Activated CD8-positive, alpha-beta memory T cell treated with anti-CD3 and anti-CD28 coated beads, Interleukin-2, amount 50 U/mL, for 48 hours (primary cell): Measurements from ENCODE around the gene JMJD1C.
A peak's percentile ranks its signal among the peaks of the same experiment; 100 is the strongest.
"Not testable (repeated sequence)": the region's sequence is repeated elsewhere in the genome, so short reads cannot be mapped to it uniquely, and the experiment has no call there.

Source experiments
- DNase-seq: peaks from one replicate; pipeline ENCODE4 v3.0.0-alpha.2; 2020

Gene JMJD1C, protein sequence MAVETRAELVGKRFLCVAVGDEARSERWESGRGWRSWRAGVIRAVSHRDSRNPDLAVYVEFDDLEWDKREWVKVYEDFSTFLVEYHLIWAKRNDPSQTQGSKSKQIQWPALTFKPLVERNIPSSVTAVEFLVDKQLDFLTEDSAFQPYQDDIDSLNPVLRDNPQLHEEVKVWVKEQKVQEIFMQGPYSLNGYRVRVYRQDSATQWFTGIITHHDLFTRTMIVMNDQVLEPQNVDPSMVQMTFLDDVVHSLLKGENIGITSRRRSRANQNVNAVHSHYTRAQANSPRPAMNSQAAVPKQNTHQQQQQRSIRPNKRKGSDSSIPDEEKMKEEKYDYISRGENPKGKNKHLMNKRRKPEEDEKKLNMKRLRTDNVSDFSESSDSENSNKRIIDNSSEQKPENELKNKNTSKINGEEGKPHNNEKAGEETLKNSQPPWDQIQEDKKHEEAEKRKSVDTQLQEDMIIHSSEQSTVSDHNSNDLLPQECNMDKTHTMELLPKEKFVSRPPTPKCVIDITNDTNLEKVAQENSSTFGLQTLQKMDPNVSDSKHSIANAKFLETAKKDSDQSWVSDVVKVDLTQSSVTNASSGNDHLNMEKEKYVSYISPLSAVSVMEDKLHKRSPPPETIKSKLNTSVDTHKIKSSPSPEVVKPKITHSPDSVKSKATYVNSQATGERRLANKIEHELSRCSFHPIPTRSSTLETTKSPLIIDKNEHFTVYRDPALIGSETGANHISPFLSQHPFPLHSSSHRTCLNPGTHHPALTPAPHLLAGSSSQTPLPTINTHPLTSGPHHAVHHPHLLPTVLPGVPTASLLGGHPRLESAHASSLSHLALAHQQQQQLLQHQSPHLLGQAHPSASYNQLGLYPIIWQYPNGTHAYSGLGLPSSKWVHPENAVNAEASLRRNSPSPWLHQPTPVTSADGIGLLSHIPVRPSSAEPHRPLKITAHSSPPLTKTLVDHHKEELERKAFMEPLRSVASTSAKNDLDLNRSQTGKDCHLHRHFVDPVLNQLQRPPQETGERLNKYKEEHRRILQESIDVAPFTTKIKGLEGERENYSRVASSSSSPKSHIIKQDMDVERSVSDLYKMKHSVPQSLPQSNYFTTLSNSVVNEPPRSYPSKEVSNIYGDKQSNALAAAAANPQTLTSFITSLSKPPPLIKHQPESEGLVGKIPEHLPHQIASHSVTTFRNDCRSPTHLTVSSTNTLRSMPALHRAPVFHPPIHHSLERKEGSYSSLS (N-terminal part only)

DNA sequence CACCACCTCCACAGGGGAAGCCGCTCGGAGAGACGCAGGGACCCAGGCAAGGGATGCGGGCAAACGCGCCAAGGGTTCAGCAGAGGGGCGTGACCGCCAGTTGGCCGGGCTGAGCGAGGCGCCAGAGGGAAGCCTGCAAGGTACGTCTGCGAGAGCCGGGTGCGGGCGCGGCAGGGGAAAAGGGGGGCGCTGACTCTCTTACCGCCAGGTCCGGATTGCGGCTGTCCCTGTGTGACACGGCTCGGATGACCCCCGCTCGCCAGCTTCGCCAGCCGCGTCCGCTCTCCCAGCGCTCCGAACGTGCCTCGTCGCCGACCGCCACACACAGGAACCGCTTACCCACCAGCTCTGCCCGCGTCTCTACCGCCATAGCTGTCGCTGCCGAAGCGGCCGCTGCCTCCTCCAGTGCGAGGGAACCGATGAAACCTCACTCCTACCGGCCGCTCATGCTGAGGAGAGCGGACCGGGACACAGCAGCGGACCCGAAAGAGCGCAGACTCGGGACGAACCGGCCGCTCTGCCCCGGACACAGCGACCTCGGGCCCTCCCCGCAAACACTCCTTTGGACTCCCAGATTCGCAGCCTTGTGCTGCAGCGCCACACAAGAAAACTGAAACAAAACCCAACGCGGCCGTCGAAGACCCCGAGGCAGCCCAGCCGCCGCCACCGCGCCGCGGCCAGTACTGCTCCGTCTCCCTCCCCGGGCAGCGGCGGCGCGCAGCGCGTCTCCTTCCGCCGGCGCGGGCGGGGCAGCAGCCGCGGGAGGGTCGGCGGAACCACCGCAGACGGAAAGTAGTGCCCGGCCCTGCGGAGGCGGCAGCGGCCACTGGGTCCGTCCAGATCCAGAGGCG, at the start of gene JMJD1C:
TSS of gene JMJD1C (minus strand) at position 685 of the 851 bp plus-strand sequence. CDS start at position 370, 315 bp downstream.
- peak; percentile 84 for DNase-seq

DNA sequence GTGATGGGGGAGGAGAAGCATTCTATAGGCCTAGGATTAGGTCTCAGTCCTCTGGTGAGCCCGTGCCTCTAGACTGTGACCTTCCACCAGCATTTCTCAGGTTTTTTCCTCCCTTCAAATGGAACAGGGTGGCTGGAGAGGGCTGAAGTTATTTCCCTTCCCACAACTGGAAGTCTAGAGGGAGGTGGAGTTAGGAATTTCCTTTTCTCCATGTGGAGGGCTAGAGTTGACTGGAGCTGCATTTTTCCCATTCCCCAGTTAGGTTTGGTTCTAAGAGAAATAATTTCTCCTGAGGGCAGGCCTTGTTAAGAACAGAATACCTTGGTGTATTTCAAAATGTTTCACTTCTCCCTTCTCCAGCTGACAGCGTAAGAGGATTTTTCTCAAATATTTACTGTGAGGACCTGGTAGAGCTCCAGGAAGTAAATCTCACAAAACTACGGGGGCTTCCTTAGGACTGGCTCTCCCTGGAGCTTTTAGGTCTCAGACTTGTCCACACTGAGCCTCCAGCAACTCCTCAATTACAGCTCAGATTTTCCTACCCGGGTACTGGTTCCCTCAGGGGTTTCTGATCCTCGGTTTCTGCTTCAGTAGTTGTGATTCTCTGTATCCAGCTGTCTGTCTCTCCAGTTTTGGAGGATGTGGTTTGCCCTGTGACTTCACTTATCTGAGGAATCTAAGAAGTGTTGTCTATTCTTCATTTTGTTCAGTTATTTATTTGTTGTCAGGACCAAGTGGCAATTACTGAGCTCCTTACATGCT, 49.4 kb upstream of the JMJD1C start:
- DNase-seq = no peak

DNA sequence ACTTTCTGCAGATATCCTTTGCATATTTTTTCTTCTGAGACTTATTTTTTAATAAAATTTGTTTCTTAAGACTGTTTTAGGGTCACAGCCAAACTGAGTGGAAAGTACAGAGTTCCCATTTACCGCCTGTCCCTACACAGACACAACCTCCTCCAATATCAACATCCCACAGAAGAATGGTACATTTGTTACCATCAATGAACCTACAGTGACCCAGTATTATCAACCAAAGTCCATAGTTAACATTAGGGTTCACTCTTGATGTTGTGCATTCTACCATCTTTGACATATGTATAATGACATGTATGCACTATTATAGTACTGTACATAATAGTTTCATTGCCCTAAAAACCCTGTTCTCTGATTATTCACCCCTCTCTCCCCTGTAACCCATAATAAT, 40.8 kb upstream of the JMJD1C start:
- DNase-seq = no peak

DNA sequence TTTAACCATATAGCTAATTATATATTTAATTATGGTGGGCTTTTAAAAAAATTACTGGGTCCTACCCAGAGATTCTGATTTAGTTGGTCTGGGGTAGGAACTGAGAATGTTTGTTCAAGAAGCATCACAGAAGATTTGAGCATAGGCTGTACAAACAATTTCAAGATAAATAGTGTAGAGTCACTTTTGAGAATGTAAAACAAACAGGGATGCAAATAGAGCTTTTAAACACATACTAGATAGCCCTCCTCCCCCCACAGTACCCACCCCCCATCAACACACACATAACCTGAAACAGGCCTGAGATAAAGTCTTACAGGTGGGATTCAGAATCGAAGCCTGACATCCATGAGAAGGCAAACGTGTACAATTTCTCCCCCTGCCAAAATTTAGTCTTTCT, 39.8 kb upstream of the JMJD1C start:
- DNase-seq = no peak

DNA sequence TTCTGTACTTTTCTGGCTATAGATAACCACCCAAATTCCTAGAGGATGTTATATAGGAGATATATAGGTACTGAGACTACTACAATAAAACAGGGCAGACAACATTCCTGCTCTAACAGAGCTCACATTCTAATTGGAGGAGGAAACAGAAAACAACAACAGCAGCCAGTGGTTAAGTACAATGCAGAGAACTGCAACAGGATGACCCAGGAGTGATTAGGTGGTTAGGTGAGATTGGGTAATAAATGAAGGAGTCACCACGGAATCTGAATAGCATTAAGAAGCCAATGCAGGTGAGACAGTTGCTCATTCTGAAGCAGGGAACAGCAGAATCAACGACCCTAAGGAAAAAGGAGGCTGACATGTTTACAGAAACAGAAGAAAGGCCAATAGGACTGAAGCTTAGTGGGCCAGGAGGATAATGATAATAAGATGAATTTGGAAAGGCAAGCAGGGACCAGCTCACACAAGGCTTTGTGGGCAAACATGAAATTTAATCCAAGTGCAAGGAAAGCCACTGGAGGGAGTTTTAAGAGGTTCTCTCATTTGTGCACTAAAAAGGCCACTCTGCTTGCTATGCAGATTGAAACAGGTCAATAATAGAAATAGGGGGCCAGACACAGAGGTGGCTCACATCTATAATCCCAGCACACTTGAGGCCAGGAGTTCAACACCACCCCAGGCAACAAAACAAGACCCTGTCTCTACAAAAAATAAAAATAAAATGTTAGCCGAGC, 38.5 kb upstream of the JMJD1C start:
- no peak for DNase-seq

DNA sequence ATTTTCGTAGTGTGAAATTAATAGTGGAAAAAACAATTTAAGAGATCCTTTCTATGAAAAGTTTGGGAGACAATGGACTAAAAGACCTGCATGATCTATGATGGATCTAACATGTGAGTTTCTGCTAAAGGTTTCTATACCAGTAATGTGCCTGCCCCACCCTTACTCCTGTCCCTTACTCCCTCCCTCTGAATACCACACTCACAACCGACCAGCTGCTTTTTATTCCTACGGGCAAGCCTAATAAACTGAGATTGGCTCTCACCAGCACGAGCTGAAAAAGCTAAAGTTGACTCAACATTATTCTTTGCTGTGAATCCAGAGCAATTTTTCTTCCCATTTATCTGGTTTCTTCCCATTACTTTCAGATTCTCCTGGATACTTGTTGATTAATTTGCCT, 37.6 kb upstream of the JMJD1C start:
- DNase-seq = no peak

DNA sequence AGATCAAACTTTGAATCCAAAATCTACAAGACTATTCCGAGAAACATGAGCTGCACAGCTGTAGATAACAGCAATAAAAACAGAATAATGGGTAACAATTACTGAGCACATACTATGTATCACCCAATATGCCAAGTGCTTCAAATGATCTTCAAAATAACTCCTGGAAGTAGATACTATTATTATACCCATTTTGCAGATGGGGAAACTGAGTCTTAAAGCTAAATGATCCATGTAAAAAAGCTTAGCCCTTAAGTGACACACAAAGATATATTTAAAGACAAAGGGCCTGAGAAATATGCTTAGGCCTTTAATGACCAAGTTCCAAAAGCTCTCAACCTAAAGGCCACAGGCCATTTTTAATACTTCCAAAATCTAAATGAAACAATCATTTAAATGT, 37.1 kb upstream of the JMJD1C start:
- DNase-seq = no peak

DNA sequence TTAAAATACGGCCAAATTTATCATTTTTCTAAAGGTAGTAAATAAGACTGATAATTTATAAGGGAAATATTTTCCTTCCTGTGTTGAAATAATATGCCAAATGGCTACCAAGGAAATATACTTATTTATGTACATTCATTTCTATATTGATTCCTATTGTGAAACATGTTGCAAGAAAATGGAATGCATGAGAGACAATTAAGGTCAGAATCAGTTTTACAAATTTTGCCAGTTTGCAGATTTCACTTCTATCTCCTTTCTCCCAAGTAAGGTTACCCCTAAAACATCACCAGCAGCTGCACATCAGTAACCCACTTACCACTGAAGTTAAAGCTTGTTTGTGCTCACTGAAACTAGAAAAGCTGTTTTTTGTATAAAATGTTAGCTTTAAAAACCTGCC, 36.2 kb upstream of the JMJD1C start:
- DNase-seq = no peak

DNA sequence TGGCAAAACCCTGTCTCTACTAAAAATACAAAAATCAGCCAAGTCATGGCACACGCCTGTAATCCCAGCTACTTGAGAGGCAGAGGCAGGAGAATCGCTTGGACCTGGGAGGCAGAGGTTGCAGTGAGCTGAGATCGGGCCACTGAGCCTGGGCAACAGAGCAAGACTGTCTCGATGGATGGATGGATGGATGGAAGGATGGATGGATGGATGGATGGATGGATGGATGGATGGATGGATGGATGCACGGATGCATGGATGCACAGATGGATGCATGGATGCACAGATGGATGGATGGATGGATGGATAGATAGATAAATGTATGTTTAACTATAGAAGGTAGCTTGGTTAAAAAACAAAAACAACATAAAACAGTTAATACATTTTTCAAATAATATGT, 34.8 kb upstream of the JMJD1C start:
- not testable (repeated sequence) for DNase-seq

DNA sequence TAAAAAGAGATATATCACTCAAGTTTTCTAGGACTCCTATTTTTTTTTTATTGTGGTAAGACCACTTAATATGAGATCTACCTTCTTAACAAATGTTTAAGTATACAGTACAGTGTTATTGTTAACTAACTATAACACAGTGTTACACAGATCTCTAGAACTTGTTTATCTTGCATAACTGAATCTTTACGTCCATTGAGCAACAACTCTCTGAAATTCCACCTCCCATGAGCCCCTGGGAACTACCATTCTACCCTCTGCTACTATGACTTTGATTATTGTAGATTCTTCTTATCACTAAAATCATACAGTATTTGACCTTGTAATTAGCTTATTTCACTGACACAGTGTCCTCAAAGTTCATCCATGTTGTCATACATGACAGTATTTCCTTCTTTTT, 32.9 kb upstream of the JMJD1C start:
- DNase-seq = no peak

DNA sequence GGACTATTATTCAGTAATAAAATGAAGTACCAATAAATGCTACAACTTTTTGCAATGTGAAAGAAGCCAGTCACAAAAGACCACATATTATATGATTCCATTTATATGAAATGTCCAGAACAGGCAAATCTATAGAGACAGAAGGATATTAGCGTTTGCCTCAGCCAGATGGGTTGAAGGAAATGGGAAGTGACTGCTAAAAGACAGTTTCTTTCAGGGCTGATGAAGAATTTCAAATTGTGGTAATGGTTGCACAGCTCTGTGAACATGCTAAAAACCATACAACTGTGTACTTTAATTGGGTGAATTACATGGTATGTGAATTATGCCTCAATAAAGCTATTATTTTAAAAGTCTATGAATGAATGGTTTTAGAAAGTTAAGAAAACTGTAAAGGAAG, 31.5 kb upstream of the JMJD1C start:
- DNase-seq = no peak

DNA sequence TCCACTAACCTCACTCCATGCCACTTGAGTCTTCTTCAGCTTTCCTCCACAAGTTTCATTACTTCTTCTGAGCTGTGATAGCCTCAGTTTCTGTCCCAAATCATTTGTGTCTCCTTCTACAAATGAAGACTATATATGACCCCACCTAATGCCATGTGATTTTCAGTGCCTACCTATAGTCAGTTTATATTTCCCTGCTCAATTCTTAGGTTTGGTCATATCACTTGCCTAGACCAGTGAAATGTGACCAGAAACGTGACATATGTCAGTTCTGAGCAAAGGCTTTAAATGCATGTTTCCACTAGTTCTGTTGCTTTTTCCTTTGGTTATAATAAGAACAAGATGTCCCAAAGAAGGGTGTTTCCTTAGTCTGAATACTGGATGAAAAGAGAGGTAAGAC, 30.8 kb upstream of the JMJD1C start:
- no peak for DNase-seq

DNA sequence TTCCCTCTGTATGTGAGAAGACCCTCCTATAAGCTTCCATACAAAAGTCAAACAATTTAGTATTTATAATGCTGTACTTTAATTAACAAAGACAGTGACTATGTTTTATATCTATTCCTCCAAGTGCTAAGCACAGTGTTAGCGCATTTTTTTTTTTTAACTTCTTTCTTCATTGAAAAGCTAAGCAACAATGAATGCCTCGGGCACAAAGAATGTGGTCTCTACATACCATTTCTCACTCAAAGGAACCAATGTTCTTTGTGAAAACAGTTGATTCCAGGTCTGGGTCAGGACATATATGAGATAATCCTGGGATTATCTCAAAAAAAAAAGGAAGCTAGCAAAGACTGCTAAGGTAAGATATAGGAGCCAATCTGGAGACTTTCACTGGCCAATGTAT, 29.2 kb upstream of the JMJD1C start:
- DNase-seq = no peak

DNA sequence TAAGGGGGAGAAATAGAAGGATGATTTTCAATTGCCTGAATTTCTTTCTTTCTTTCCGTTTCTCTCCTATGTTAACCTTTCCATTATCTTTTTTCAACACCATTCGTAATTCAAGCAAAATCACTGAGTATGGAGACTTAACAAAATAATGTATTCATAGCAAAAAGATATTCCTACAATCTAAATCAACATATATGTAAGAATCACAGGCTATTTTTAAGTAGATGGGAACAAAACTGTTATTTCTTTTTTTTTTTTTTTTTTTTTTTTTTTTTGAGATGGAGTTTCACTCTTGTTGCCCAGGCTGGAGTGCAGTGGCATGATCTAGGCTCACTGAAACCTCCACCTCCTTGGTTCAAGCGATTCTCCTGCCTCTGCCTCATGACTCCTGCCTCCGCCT, 27.2 kb upstream of the JMJD1C start:
- no peak for DNase-seq

DNA sequence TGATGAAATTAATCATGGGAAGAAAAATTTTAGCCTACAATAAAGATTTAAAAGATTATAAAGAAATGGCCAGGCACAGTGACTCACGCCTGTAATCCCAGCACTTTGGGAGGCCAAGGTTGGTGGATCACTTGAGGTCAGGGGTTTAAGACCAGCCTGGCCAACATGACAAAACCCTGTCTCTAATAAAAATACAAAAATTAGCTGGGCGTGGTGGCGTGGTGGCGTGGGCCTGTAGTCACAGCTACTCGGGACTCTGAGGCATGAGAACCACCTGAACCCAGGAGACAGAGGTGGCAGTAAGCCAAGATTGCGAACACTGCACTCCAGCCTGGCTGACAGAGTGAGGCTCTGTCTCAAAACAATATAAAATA, 26.5 kb upstream of the JMJD1C start:
- not testable (repeated sequence) for DNase-seq

DNA sequence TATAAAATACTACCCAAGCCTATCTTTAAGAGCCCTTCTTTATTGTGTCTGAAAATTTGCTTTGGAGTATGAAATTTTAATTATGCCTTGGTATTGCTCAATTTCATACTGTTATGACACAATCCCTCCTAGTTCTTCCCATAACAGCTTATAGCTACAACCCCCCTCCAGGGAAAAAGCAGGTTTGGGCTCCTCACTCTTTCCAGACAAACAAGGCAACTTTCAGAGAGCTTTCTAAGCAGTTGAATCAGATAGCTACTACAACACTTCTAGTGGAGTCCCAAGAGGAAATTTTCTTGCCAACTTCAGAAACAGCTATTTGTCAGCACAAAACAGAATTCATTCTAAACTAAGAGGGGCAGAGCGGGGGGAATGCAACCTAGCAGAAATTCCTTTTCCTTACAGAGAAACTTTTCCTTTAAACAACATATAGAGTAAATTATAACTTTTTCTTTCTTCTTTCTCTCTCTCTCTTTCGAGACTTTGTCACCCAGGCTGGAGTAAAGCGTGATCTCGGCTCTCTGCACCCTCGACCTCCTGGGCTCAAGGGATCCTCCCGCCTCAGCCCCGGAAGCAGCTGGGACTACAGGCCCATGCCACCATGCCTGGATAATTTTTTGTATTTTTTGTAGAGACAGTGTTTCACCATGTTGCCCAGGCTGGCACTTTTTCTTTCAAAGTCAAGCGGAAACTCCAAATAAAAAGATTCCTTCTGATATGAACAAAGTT, 26.0 kb upstream of the JMJD1C start:
- DNase-seq = no peak

DNA sequence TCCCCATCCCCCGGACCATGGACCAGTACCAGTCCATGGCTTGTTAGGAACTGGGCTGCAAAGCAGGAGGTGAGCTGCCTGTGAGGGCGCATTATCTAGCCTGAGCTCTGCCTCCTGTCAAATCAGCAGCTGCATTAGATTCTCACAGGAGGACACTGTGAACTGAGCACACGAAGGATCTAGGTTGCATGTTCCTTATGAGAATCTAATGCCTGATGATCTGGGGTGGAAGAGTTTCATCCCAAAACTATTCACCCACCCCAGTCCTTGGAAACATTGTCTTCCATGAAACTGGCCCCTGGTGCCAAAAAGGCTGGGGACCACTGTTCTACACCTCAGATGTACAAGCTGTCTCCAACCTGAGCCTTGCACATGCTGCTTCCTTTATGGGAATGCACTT, 24.1 kb upstream of the JMJD1C start:
- no peak for DNase-seq

DNA sequence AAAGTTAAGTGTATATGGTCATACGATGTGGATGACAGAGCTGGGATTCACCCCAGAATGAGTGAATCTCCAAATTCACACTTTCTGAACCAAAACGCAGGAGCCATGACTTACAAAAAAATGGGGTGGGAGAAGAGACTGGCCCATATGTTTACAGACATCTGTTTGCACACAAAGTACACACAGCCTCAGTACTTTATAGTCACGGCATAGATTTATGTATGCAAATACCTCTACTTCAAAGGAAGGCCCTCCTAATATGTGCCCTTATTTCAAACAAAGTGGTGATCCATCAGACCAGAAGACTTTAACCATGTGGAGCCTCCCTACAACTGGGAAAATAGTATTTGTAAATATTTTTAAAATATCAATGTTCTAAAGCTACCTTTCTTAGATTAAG, 22.2 kb upstream of the JMJD1C start:
- no peak for DNase-seq

DNA sequence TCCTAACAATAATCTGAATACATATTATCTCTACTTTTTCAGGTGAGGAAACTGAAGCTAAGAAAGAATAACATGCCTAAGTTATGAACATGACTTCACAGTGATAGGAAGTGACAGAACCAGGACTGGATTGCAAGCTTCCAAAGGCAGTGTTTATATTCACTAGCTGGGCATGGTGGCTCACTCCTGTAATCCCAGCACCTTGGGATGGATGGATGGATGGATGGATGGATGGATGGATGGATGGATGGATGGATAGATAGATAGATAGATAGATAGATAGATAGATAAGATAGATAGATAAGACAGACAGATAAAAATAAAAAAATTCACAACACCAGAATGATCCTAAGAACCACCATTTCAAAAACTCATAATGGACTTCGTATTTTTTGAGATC, 18.2 kb upstream of the JMJD1C start:
- no peak for DNase-seq

DNA sequence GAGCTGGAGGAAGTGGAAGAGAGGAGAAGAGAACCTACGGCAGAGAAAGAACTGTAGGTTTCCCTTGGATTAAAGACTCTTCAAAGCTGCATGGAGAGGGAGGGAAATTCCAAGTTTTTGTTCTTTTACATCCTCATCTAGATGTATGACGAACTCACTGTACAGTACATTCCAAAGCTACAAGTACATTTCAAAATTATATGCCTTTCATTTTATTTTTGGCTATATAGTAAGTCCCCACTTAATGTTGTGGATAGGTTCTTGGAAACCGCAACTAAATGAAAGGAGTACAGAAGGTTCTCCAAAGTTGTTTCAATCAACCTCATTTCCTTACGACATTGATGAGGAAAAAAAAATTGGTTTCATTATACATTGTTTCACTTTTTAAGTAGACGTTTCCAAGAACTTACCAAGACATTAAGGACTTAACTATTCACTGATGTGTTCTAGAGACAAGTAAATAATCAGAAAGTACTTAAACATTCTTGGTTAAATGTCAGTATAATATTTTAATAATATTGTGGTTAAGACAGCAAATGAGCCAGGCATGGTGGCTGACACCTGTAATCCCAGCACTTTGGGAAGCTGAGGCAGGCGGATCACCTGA, 16.1 kb upstream of the JMJD1C start:
- no peak for DNase-seq
